NT2/D1 (cell line): ENCODE data around the gene CREB3L1.

ENCODE experiments used
- SUZ12 ChIP-seq: IDR thresholded peaks from 2 replicates; pipeline ENCODE4 v1.6.1; 2011; ENCODE audit not compliant: insufficient read length, insufficient read depth; ENCODE audit errors: extremely low read depth
- YY1 ChIP-seq: IDR thresholded peaks from 2 replicates; pipeline ENCODE4 v1.6.1; 2011; ENCODE audit not compliant: insufficient read length, insufficient read depth

- TF ChIP-seq SUZ12 (no peak), YY1 (no peak)
Observed at GRCh38 chr11:46239801-46240061, 37.7 kb upstream of the CREB3L1 start.
